ENCODE measurements around the gene DPH2.

GRCh38 chr1:44010935-44011471 is 41.2 kb downstream of the DPH2 start:
- TF ChIP-seq CTCF (conservative IDR thresholded peaks at IDR 0.05) (no peak), ZFX (IDR thresholded peaks at IDR 0.05) (no peak)
